Body of pancreas (tissue), 4 donors: ENCODE data around the gene C12orf57.

ENCODE experiments used
- CTCF ChIP-seq, 7 experiments: fragments of 450-650 bp in 4 of 7; fragments of 200-600 bp in 3 of 7; sonication (generic) in 3 of 7; IDR thresholded peaks; one replicate each; pipeline ENCODE4 v1.5.1; 2016 to 2019; ENCODE audit warnings: antibody characterized with exemption in 7 of 7
- POLR2A ChIP-seq, 3 donors: fragments of 450-650 bp; IDR thresholded peaks; one replicate each; pipeline ENCODE4 v1.6.1; 2016; ENCODE audit warnings: antibody characterized with exemption in 3 of 3, mild to moderate bottlenecking in 2 of 3

DNA sequence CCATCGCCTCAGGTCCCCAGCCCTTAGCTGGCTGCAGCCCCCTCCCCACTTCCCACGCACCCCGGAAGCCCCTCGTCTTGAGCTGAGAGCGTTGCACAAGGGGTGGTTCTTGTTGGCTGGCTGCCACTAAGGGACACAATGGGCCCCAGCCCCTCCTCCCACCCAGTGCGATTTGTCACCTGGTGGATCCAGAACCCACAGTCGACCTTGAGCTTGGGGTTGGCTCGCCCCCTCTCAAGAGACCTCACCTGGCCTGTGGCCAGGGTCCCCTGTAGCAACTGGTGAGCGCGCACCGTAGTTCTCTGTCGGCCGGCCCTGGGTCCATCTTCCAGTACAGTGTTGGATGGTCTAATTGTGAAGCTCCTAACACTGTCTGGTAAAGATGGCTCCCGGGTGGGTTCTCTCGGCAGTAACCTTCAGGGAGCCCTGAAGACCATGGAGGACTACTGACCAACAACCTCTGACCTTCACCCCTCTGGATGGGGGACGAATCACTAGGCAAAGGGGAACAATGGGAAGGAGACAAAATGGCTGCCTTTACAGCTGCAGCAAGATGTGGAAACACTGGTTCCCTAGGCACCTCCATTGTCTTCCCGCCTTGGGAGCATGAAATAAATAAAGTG, 20.1 kb downstream of the C12orf57 start:
- TF ChIP-seq POLR2A (IDR thresholded peaks at IDR 0.05): no peak
- no peak for TF ChIP-seq CTCF (IDR thresholded peaks at IDR 0.05)
